ENCODE results near the gene DAB1.

DAB1 gene

GRCh38 chr1:57012315-57012714 lies 411.5 kb downstream of the DAB1 start:
- no peak for DNase-seq

- DNase-seq = no peak
Observed at GRCh38 chr1:57010511-57010910, 413.3 kb downstream of the DAB1 start.

- DNase-seq = no peak
Observed at GRCh38 chr1:57007948-57008347, 415.9 kb downstream of the DAB1 start.

GRCh38 chr1:57007472-57007871 lies 416.4 kb downstream of the DAB1 start:
- DNase-seq = no peak

DNA sequence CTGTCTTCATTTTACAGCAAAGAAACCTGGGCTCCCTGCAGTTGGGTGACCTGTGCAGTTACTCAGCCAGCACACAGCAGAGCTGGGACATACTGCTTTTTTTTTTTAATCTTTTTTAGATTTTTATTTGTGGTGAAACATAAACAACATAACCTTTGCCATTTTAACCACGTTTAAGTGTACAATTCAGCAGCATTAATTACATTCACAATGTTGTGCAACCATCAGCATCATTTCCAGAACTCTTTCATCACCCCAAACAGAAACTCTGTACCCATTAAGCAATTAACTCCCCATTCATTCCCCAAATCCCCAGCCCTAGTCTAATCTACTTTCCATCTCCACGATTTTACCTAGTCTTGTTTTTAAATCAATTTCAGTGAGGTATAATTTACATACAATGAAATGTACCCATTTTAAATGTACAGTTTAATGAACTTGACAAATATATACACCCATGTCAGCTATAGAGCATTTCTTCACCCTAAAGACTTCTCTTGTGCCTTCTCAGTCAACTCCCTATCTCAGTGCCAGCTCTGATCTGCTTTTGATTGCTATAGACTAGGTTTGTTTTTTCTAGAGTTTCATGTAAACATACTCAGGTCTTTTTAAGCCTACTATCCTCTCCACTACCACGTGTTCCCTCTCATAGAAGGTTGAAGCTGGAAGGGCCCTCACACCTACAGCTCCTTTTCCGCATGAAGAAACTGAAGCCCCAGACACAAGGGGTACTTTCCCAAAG lies 420.3 kb downstream of the DAB1 start:
- DNase-seq = no peak

DNA sequence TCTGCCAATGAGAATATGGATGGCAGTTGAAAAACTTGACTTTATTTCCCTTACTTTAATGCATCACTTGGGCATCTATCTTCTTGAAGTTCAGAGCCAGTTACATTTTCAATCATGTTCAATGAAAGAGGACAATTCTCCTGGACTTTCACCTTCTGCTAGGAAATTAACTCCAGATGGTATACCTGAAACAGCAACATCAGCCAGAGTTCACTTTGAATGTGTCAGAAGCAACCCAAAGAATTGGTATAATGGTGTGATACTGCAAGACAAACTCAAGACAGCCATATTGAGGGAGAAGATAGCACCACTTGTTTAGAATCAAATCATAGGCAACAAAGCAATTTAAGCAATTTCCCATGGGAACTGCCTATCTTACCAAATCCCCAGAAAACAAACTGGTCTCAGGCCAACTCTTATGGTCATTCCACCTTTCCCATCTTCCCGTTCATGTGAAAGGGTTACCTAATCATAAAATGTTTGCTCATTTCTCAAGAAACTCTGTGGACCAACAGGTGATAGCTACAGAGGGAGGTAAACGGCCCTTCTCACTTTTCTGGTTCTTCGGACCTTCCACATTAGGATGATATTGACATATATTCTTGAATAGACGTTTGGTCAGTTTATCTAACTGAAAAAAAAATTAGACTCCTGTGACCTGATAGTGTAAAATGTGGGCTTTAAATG lies 428.3 kb downstream of the DAB1 start:
- DNase-seq = no peak

DNA sequence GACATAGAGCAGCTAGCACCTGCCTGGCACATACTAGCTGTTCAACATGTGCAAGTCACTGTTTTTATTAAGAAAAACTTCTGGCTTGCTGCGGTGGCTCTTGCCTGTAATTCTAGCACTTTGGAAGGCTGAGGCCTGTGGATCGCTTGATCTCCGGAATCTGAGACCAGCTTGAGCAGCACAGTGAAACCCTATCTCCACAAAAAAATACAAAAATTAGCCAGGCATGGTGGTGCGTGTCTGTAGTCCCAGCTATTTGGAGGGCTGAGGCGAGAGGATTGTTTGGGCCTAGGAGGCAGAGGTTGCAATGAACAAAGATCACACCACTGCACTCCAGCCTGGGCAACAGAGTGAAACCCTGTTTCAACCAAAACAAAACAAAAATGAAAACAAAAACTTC lies 430.4 kb downstream of the DAB1 start:
- DNase-seq = no peak

- no peak for DNase-seq
Observed at GRCh38 chr1:56992318-56993125, 431.3 kb downstream of the DAB1 start.

DNA sequence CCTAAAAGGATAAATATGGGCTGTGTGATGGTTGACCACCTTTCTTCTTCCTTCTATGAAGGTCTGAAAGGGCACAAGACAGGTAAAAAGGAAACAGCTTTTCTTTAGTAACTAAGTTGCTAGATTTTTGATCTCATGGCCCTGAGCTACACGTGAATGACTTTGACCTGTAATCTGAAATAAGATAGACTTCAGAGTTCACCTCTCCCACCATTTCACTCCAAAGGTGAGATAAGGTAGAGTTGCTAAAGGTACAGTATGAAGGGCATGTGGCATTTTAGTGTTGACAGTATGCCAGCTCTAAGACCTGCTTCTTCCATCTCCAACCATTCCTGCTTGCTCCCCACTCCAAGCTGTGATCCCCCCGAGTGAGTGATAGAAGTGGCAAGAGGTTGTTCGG lies 432.3 kb downstream of the DAB1 start:
- DNase-seq = no peak

DNA sequence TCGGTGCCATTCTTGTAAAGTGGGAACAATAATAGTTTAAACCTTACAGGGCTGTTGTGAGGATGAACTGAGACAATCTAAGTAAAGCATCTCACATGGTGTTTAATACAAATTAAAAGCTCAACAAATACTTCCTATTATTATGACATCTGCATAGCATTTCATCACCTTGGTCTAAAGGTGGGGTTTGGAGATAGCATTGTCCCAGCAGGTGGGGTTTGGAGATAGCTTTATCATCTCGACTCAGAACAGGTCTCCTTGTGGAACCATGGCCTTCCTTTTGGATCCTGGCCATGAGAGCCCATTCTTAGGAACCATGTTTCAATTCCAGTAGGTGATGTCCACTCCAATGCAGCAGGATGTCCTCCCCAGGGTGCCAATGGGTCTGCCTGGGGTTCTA lies 437.5 kb downstream of the DAB1 start:
- DNase-seq = no peak

- DNase-seq = no peak
Observed at GRCh38 chr1:56985857-56986256, 438.0 kb downstream of the DAB1 start.

DNA sequence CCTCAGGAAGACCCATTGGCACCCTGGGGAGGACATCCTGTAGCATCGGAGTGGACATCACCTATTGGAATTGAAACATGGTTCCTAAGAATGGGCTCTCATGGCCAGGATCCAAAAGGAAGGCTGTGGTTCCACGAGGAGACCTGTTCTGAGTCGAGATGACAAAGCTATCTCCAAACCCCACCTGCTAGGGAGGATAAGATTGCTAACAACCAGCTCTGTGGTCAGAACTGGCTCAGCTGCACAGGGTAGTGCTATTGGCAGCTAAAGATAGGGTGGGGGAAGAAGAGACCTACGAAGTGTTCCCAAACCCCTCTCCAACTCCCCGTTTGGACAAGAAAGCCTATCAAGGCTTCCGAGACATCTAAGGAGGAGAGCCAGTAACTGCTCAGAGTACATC lies 440.4 kb downstream of the DAB1 start:
- DNase-seq = no peak

DNA sequence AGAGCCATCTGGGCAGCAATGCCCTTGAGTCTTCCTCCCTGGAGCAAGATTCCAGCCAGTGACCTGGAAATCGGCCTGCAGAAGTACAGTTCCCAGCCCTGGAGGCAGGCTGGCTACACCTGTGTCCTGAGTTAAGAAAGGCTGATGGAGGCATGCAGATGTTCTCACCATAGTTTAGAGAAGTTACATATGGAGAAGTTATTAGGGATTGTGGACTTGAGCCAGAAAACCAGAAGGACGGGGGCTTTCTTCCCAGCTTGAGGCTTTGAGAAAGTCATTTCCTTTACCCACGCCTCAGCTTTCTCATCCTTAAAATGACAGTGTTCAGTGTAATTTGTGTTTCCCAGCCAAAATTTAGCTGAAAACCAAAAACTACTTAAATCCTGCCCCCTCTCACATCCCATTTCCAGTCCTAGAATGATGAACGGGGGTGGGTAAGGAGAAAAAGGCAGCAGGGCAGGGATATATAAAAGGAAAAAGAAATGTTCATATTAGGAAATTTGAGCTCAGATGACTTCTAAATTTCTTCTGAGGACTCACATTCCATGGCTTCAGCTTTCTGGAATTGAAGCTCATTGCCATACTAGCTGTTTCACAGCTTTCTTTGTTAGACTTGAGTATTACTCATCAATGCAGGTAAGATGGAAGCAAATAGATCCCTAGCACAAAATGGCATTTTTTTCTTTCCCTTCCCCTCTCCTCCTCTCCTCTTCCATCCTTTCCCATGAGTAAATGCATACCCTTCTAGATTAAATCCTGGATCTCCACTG lies 443.7 kb downstream of the DAB1 start:
- no peak for DNase-seq

GRCh38 chr1:56978819-56979218 lies 445.0 kb downstream of the DAB1 start:
- DNase-seq = no peak

GRCh38 chr1:56977910-56978309 lies 445.9 kb downstream of the DAB1 start:
- no peak for DNase-seq

GRCh38 chr1:56975446-56975845 lies 448.4 kb downstream of the DAB1 start:
- no peak for DNase-seq

GRCh38 chr1:56973923-56974742 lies 449.7 kb downstream of the DAB1 start:
- no peak for DNase-seq

- DNase-seq = no peak
Observed at GRCh38 chr1:56972976-56973375, 450.9 kb downstream of the DAB1 start.

DNA sequence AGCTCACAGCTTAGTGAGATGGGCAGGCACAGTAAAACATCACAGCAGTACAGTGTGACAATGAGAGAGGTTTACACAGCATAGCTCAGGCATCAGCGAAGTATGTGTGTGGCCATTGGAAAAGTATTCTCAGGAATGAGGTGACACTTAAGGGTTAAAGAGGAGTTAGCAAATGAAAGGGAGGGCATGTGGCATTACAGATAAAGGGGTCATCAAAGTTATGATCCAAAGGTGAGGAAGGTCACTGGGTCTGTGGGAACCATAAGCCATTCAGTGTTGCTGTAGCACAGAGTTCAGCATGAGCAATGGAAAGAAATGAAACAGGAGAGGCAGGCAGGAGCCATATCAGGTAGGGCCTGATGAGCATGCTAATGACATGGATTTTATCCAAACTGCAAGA lies 453.6 kb downstream of the DAB1 start:
- no peak for DNase-seq

- DNase-seq = no peak
Observed at GRCh38 chr1:56968878-56969495, 454.9 kb downstream of the DAB1 start.

Measured in NCI-H1694 treated with DMSO at 0.1 percent for 48 hours (cell line).